ES-I3 (cell line): ENCODE results near the gene WNT5B.
"Not testable (repeated sequence)": the region's sequence is repeated elsewhere in the genome, so short reads cannot be mapped to it uniquely, and the experiment has no call there.

Source experiments
- H3K36me3 ChIP-seq: 2 replicates; pipeline ENCODE4 v1.6.1; 2013; ENCODE audit warnings: mild to moderate bottlenecking, low read length, control low read depth, moderate library complexity; ENCODE audit not compliant: insufficient read depth
- H3K4me1 ChIP-seq: 2 replicates; pipeline ENCODE4 v1.6.1; 2013; ENCODE audit warnings: mild to moderate bottlenecking, control low read depth, low read length; ENCODE audit not compliant: insufficient read depth
- H3K9ac ChIP-seq: 2 replicates; pipeline ENCODE4 v1.6.1; 2013; ENCODE audit warnings: low read depth, mild to moderate bottlenecking, low read length, moderate library complexity
- H3K9me3 ChIP-seq: 2 replicates; pipeline ENCODE4 v1.6.1; 2013; ENCODE audit warnings: mild to moderate bottlenecking, low read length, moderate library complexity; ENCODE audit not compliant: control insufficient read depth, insufficient read depth

The WNT5B gene

DNA sequence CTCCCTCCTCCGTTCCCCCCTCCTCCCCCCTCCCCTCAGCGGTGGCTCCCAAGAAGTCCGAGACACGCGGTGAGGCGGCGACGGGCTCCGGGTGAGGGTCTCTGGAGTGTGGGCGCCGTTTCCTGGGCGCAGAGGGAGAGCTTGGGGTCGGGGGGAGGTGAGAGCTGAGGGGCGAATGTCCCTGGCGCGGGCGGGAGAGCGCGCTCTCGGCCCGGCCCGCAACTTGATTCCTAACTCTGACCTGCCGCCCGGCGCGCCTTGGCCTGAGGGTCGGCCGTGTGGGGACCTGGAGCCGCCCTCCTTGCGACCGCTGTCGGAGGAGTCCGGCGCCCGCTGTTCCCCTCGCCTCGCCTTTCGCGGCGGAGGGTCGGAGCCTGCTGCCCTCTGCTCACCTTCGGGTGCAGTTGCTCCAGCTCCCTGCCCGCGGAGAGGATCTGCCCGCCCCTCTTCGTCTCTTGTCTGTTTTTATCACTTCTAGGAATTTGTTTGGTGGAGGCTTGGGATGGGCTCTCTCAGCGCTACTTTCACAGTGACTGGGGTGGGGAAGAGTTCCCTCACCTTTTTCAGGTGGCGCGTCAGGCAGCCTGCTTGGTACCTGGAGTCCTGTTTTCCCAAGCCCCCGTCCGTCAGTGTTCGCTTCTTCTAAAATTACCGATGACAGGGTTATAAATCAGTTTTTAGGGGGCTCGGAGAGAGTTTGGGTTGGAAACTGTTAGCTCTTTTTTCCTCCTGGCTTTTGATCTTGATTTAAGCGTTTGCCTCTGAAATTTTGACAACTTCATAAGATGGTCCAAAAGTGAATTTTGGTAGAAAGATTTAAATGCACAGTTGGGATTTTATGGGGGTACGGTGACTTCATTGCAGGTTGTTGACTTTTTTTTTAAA lies 62.3 kb downstream of the WNT5B start:
- H3K9me3 ChIP-seq, result no peaks in the 10 kb centered on the region
- H3K36me3 ChIP-seq, result no peaks in the 10 kb centered on the region
- peak overlapping the region; percentile 88 for H3K9ac ChIP-seq
- H3K4me1 ChIP-seq, result 0 out of 2 replicates have a peak, but pooled peaks cover 5% of the 10 kb centered on the region

DNA sequence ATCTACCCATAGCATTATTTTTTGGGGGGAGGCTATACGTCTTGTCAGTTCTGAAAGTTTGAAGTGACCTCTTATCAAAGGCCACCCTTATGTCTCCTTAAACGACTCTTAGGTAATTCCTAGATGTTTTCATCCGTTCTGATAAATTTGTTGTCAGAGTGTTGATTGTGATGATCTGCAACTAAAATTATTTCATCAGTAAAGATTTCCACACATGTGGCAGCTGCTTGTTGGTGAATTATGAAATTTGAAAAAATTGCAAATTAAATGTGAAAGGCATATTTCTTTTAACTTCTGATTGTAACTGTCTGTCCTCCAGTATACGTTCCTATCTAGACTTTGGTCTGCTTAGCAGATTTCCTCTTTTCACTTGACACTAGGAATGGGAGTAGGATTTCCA lies 63.2 kb downstream of the WNT5B start:
- Histone ChIP-seq H3K36me3 (no peaks in the 10 kb centered on the region), H3K9me3 (no peaks in the 10 kb centered on the region), H3K4me1 (0 out of 2 replicates have a peak, but pooled peaks cover 5% of the 10 kb centered on the region), H3K9ac (peak overlapping the region; percentile 88; the same call in 1 of the 2 replicates)

- Histone ChIP-seq H3K36me3 (no peaks in the 10 kb centered on the region), H3K9me3 (no peaks in the 10 kb centered on the region), H3K4me1 (0 out of 2 replicates have a peak, but pooled peaks cover 5% of the 10 kb centered on the region), H3K9ac (no peak overlapping the region)
Observed at GRCh38 chr12:1692895-1693610, 64.0 kb downstream of the WNT5B start.

DNA sequence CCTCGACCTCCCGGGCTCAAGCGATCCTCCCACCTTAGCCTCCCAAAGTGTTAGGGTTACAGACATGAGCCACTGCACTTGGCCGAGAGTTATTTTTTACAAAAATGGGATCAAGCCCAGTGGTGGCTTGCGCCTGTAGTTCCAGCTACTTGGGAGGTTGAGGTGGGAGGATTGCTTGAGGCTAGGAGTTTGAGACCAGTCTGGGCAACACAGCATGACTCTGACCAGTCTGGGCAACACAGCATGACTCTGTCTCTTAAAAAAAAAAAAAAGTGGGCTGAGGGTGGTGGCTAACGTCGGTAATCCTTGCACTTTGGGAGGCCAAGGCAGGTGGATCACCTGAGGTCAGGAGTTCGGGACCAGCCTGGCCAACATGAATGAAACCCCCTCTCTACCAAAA lies 66.1 kb downstream of the WNT5B start:
- H3K9ac ChIP-seq, H3K4me1 ChIP-seq, H3K36me3 ChIP-seq: not testable (repeated sequence)

DNA sequence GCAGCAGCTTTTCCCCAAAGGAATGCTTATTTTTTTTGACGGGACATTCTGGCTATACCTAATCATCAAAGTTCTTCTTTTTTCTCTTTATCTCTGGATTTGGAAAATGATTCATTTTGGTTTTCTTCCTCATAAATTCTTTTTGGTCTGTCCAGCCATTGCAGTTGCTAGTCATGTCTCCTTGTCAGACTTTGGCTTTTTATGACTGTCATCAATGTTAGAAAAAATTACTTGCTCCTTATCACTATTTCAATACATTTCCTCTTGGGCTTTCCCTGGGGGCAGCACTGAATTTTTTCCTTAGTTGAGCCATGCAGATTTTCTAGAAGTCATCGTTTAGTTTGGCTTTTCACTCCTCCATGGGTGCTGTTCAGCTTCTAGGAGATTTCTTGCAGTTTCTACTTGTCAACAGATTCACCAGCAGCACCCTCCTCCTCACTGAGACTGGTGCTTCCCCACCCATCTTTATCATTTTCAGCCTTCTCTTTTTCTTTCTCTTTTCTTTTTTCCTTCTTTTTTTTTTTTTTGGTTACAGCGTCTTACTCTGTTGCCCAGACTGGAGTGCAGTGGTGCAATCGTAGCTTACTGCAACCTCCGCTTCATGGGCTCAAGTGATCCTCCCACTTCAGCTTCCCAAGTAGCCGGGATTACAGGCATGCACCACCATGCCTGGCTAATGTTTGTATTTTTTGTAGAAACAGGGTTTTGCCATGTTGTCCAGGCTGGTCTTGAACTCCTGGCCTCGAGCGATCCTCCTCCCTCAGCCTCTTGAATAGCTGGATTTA lies 67.0 kb downstream of the WNT5B start:
- H3K9me3 ChIP-seq, result no peaks in the 10 kb centered on the region
- 0 out of 2 replicates have a peak, but pooled peaks cover 5% of the 10 kb centered on the region for H3K4me1 ChIP-seq
- no peak overlapping the region for H3K9ac ChIP-seq
- H3K36me3 ChIP-seq, result no peaks in the 10 kb centered on the region; the same call in 1 of the 2 replicates

More for the DNA sequence above, 66.1 kb downstream of the WNT5B start:
- H3K9me3 ChIP-seq, result not testable (repeated sequence)

GRCh38 chr12:1696800-1697199 lies 67.8 kb downstream of the WNT5B start:
- Histone ChIP-seq H3K9me3 (no peaks in the 10 kb centered on the region), H3K9ac (no peak overlapping the region), H3K36me3 (no peaks in the 10 kb centered on the region; the same call in 1 of the 2 replicates), H3K4me1 (0 out of 2 replicates have a peak, but pooled peaks cover 5% of the 10 kb centered on the region)
